8988T (cell line): Measurements from ENCODE around the gene LMF1.
"Not testable (repeated sequence)": the region's sequence is repeated elsewhere in the genome, so short reads cannot be mapped to it uniquely, and the experiment has no call there.

Experiments
- DNase-seq: peaks from one replicate; pipeline ENCODE4 v3.0.0; 2011

LMF1 gene

DNA sequence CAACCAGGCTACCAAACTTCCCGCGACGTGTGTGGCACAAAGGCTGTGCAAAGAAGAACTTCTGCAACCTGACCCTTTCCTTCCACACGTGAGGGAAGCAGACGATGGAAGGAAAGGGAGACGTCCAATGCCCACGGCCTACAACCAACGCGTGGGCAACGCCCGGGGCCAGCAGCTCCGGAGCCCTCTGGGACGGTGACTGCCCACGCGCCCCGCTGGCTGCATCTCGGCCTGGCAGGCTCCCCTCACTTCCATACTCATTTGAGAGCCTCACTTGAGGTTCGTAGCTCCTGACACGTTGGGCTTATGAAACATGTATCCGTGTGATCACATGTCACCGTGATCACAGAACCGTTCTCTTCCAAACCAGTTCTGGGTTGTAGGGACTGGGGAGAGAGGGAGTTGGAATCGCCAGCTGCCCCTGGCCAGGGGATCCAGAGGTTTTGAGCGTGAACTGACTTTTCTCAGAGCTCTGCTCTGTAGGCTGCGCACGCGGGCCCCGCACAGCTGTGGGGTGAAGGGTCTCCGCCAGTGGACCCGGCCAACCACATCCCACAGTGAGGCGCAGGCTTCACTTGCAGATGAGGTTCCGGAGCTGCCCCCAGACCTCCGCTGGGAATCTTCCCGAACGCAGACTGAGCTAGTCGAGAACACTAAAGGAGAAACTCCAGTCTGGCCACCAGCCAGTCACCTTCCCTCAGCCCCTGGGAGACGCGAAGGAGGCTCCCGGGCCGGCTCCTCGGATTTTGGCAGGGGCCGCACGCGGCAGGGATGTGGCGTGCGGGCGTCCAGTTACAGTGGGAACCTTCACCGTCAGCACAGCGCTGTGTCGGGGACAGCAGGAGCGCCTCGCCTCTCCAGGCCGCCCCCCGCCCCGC lies 1.0 kb downstream of the LMF1 start:
- no peak for DNase-seq

DNA sequence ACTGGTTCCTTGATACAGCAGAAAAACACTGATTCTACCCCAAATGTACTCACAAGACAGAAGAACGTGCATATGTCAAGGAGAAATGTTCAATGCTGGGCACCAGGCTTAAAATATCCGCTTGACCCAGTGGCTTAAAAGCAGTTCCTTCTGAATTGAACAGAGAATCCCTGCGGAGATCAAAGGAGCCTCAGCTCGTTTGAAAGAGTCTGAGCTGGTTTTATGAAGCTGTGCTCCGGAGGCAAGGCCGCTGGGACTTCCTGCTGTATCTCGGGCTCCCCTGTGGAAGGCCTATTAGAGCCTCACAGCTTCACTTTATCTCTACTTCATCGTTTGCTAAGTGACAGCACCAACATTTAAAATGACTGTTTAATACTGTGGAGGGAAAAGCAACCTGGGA lies 2.2 kb downstream of the LMF1 start:
- no peak for DNase-seq

DNA sequence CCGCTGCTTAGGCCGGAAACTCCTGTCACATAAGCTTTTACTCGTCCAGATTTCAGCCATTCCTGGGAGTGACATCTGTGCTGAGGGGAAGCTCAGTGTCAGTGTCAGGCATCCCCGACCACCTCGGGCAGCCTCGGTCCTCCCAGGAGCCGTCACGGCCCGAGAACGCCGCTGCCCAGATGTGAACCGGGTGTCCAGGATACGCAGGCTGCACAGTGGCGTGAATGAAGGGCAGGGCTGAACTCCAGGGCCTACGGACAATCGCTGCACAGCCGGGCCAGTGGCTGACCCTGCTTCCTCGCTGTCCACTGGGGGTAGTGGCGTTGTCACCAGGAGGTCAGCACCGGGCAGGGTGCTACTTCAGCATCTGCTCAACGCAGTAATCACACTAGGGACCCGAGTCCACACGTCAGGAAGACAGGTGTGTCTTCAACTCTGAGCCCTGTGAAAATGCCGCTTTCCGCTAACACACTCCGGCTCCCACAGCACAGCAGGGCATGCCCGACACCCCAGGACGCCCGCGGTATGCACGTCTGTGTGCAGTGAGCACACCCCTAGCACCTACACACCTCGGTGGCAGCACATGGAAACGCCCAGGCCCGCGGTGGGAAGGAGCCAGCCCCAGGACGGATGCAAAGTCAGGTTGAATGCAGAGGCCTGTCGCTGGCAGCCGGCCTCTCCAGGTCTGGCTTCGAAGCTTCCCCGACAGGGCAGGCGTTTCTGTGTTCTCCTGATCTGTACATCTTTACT lies 3.1 kb downstream of the LMF1 start:
- no peak for DNase-seq

DNA sequence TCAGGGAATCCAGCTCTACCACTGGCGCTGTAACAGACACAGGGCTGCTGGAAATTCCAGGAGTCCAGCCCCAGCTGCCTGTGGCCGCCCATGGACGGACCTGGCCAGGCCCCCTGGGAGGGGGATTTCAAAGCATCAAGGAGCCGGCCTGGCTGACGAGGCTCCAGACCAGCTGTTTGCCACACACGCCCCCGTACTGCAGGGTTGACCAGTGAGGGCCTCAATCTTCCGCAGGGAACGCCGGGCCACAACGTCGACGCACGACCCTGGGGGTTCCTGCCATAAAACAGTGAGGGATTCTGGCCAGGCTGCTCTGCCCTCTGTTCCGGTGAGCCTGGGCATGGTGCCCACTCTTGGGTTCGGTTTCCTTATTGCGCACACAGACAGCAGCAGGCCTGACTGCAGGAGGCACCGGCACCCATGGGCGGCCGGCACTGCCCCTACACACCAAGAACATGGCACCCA lies 3.7 kb downstream of the LMF1 start:
- no peak for DNase-seq

DNA sequence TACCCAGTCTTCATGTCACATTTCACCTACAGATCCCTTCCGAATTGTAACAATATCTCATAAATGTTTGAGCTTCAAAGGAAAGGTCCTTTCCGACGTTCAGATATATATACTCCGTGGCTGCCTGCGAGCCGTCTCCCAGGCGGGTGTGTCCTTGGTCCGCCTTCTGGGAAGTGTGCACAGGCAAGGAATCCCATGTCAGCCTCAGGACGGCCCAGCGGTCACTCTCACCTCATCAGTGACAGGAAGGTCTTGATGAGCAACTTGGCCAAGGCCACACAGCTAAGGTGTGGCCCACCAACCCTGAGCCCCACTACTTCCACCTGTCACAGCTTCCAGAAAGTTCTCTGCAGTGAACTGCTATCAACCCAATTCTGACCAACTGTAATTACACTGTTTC lies 4.3 kb downstream of the LMF1 start:
- DNase-seq = no peak

DNA sequence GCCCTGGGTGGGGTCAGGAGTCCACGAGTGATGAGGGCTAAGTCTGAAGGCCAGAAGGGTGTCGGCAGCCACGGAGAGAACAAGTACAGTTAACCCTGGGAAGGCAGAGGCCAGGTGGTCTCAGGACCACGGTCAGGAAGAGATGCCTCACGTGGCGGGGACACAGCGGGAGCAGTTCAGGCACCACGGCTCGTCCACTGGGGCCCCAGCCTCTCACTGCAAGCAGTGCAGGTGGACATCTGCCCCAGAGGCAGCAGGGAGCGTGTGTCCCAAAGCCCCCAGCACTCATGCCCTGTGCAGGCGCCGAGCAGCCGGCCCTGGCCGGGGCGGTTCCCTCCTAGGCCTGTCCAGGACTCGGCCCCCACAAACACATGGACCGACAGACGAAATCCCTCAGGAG lies 4.7 kb downstream of the LMF1 start:
- no peak for DNase-seq

DNA sequence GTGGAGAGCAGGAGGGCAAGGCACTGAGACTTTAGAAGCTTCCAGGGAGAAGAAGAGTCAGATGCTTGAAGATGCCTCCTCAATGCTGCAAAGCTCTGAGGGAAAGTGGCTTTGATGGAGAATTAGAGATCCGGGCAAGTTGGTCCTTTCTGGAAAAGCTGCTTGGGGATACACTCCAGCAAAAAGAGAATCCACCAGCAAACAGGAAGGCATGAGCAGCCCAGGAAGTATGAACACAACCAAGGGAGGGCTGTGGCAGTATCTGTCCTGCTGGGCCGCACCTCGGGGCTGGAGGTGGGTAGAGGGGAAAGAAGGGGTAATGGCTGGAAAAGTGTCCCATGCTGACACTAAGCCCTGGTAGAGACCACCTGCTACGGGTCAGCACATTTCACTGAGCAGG lies 5.3 kb downstream of the LMF1 start:
- DNase-seq = no peak

DNA sequence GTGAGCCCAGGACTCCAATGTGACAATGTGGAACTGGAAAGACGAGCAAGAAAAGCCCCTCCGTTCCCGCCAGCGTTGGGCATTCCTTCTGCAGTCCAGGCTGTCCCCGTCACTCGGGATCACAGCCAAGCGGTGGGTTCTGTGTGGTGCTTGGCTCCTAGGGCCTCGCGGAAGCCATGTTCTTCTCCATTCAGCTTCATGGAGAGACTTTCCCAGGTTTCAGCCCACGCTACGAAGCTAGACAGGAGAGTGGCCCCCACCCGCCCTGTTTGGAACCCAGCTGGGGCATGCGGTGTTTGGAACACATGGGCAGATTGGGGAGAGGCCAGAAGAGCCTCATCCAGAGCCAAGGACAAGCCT lies 5.8 kb downstream of the LMF1 start:
- DNase-seq = no peak

DNA sequence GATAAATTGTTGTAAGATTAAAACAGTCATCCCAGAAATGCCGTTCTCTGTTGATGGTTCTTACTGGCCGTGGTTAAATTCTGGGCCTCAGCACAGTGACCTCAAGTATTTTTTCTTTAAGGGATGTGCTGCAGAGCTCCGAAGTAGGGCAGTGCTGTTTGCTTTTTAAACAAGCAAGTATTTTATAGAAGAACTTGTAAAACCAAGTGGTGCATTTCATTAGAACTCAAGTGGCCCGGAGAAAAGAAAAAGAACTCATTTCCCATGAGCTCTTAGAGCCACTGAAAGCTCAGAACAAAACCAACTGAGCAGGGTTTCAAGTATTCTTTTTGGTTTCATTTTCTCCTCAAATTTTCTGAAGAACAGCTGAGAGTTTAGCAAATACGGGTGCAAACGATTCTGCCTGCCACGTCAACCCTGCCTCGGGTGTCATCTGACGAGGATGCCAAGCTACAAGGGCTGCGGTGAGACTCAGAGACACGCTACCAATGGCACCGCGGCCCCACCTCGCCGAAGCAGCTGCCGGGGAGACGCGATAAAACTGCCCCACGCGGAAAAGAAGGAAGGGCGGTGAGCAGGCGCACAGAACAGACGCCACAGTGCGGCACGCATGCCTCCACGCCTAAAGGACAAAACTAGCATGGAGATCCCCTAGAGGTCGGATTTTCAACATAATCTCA lies 6.3 kb downstream of the LMF1 start:
- DNase-seq = no peak

DNA sequence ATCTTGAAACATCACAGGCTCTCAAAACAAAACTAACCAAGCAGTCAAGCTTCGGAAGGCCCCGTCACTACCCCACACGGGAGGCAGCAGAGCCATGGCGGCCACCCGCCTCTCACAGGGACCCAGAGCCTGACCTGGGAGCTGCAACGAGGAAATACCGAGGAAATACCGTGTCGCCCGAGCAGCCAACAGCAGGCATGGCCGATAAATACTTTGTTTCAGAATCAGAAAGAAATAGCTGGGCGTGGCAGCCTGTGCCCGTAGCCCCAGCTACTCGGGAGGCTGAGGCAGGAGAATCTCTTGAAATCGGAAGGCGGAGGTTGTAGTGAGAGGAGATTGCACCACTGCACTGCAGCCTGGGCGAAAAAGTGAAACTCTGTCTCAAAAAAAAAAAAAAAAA lies 6.9 kb downstream of the LMF1 start:
- no peak for DNase-seq

DNA sequence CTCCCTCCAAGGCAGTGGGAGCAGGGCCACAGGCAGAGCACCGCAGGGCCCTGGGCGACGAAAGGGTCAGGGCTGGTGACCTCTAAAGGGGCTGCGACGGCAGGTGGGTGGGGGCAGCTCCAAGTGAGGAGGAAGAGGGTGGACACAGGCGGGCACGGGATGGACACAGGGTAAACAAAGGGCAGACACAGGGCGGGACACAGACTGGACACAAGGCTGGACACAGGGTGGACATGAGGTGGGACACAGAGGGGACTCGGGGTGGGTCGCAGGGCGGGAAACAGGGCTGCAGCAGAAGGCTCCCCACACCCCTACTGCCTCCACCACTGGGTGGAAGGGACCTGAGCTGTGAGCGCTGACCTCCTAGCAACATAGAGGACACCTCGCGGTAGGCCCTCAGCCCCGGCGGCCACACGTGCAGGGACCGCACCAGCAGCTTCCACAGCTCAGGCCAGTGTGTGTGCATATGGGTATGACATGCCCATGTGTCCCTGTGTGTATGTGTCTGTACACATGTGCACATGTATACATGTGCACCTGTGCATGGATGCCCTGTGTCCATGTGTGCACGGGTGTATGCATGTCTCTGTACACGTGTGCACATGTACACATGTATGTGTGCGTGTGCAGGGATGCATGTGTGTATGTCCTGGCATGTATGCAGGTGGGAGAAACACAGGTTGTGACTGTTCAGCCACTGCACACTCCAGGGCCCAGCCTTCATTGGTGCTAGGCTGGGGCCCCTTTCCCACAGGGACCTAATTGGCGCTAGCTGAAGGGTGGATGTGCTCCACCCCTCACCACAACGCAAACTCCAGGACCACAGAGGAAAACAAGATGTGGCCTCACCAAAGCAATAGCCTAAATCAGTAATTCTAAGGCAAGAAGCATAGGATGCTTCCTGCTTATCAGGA lies 7.6 kb downstream of the LMF1 start:
- DNase-seq = no peak

DNA sequence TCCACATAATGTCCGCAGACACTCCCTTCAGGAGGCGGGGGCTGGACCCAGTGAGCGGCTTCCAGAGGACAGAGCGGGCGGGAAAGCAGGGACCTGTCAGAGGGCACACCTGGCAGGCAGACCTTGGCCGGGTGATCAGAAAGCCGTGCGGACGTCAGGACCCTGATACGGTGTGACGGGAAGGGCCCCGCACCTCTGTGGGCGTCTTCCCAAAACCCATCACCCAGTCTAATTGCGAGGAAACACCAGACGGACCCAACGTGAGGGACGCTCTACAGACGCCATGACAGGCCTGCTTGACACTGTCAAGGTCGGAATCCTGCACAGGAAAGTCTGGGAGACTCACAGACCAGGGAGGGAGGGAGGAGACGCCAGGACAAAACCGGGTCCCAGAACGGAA lies 8.4 kb downstream of the LMF1 start:
- DNase-seq = no peak

DNA sequence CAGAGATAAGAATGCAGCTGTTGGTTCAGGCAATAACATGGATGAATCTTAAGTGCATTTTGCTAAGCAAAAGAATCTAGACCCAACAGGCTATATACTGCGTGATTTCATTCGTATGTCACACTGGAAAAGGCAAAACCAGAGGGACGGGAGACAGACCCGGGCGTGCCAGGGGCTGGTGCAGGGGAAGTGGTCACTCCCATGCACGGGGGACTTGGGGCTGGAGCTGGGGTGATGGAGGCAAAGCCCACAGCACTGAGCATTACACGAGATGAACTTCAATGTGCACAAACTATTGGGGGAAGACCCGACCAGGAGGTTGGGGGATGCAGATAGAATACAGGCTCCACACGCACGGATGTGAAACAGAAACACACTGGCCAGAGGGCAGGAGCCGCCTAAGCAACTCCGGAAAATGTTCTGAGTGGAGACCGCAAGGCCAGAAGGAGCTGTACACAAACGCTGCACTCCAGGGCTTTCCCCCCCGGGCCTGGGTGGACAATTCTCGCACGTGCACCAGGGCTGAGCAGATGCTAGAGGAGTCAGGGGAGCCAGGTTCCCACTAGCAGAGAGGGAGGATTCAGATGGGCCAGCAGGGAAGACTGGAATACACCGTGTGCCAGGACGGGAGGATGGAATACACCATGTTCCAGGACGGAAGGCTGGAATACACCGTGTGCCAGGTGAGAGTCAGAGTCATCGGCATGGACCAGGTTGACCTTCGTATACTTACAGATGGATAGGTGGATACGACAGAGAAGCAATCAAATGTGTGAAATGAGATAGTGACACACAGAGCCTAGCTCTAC lies 11.3 kb downstream of the LMF1 start:
- DNase-seq = no peak

DNA sequence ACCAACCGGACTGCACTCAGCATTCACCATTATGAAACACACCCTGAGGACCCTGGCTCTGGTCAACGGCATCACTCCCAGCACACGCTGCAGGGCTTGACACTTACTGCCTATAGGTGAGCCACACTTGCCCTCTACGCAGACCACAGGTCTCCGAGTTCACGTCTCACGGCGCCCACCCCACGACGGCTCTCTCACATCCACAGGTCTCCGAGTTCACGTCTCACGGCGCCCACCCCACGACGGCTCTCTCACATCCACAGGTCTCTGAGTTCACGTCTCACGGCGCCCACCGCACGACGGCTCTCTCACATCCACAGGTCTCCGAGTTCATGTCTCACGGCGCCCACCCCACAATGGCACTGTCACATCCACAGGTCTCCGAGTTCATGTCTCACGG lies 15.0 kb downstream of the LMF1 start:
- DNase-seq = not testable (repeated sequence)

DNA sequence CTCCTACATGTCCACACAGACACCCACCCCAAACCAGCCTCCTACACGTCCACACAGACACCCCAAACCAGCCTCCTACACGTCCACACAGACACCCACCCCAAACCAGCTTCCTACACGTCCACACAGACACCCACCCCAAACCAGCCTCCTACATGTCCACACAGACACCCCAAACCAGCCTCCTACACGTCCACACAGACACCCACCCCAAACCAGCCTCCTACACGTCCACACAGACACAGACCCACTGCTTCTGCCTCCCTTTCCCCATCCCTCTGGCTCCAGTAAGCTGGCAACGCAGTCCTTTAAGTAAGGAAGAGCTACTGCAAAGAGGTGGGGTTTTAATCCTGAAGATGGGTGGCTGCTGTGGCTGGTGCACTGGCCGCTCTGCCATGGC lies 17.0 kb downstream of the LMF1 start:
- not testable (repeated sequence) for DNase-seq

DNA sequence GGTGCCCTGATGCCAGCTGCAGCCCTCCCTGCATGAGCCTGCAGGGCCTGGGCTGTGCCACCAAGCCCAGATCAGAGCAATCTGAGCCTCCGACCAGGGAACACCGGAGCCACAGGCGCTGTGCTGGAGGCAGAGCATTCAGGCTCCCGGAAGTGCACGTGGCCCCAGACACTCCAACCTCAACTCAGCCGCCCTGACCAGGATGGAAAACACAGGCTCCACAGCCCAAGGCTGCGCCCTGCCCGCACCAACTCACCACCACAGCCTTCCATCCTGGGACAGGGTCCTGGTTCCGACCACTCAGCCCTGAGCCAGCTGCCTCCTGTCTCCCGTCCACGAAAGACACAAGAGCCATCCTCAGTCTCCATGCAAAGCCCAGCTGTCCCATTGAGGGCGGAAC lies 18.5 kb downstream of the LMF1 start:
- no peak for DNase-seq

DNA sequence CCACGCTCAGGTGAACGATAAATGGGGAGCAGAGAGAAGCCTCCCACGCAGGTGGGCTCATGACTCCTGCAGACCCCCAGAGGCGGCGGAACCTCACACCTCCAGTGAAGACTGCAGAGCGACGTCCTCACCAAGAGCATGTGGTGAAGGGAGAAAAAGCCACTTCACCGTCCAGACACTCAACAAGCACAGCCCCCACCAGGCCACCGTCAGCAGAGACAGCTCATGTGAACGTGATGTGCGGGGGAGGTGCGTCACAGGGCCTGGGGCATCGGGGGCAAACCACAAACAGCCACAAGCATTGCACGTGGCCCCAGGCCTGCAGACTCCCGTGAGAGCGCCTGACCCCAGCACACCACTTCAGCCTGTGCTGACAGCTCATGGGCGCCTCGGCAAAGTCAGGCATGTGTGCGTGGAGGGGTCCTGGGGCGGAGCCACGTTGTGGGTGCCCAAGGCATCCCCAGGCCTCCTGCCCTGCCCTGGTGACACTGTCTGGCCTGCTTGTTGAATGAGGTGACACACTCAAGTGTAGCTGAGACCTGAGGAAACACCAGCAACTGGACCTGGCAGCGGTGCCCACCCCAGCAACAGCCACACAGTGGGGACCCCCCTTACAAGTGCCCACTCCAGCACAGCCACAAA lies 19.0 kb downstream of the LMF1 start:
- no peak for DNase-seq

DNA sequence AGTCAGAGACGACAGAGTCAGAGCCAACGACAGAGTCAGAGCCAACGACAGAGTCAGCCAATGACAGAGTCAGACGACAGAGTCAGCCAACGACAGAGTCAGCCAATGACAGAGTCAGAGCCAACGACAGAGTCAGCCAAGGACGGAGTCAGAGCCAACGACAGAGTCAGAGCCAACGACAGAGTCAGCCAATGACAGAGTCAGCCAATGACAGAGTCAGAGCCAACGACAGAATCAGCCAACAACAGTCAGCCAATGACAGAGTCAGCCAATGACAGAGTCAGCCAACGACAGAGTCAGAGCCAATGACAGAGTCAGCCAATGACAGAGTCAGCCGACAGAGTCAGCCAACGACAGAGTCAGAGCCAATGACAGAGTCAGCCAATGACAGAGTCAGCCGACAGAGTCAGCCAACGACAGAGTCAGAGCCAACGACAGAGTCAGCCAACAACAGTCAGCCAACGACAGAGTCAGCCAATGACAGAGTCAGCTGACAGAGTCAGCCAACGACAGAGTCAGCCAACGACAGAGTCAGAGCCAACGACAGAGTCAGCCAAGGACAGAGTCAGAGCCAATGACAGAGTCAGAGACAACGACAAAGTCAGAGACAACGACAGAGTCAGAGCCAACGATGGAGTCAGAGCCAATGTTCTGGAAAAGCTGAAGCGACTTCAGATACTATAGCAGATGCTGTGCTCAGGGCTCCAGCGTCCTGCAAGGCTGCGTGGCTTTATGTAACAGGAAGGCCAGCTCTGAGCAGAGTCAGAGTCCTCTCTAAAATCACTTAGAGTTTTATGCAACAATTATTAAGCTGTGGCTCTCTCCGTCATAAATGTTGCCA lies 19.8 kb downstream of the LMF1 start:
- not testable (repeated sequence) for DNase-seq

DNA sequence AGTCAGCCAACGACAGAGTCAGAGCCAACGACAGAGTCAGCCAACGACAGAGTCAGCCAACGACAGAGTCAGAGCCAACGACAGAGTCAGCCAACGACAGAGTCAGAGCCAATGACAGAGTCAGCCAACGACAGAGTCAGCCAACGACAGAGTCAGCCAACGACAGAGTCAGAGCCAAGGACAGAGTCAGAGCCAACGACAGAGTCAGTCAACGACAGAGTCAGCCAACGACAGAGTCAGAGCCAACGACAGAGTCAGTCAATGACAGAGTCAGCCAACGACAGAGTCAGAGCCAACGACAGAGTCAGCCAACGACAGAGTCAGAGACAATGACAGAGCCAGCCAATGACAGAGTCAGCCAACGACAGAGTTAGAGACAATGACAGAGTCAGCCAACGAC lies 22.0 kb downstream of the LMF1 start:
- not testable (repeated sequence) for DNase-seq

DNA sequence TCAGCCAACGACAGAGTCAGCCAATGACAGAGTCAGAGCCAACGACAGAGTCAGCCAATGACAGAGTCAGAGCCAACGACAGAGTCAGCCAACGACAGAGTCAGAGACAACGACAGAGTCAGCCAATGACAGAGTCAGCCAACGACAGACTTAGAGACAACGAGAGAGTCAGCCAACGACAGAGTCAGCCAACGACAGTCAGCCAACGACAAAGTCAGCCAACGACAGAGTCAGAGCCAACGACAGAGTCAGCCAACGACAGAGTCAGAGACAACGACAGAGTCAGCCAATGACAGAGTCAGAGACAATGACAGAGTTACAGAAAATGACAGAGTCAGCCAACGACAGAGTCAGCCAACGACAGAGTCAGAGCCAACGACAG lies 22.9 kb downstream of the LMF1 start:
- not testable (repeated sequence) for DNase-seq
